SJSA1 (cell line): ENCODE data around the gene GJD3. TPM values are rescaled to one million over a fixed set of nuclear protein-coding genes. Genes with fewer than 3 reads are reported as not detected.

Source experiments
- DNase-seq, 2 experiments: peaks; one replicate each; pipeline ENCODE4 v3.0.0-alpha.2; 2015 to 2020; ENCODE audit warnings: low spot score in 2 of 2, low read depth in 1 of 2
- H3K27ac ChIP-seq: fragments of 250-450 bp; sonication (Bioruptor Pico); 2 replicates; pipeline ENCODE4 v1.5.1; 2020; ENCODE audit warnings: mild to moderate bottlenecking, moderate library complexity
- H3K27me3 ChIP-seq: fragments of 250-450 bp; sonication (Bioruptor Pico); replicated peaks from 2 replicates; pipeline ENCODE4 v1.5.1; 2020; ENCODE audit warnings: mild to moderate bottlenecking, moderate library complexity
- H3K36me3 ChIP-seq: fragments of 250-450 bp; sonication (Bioruptor Pico); 2 replicates; pipeline ENCODE4 v1.5.1; 2020; ENCODE audit warnings: mild to moderate bottlenecking
- H3K4me1 ChIP-seq: fragments of 250-450 bp; sonication (Bioruptor Pico); replicated peaks from 2 replicates; pipeline ENCODE4 v1.6.1; 2021; ENCODE audit warnings: mild to moderate bottlenecking
- H3K4me3 ChIP-seq: fragments of 250-450 bp; sonication (Bioruptor Pico); 2 replicates; pipeline ENCODE4 v1.5.1; 2020; ENCODE audit warnings: mild to moderate bottlenecking
- H3K9me3 ChIP-seq: fragments of 250-450 bp; sonication (Bioruptor Pico); replicated peaks from 2 replicates; pipeline ENCODE4 v1.5.1; 2020; ENCODE audit warnings: mild to moderate bottlenecking
- total RNA-seq: library from RNA; depleted of rRNA; stranded (reverse); fragments of >200 nt; shearing (Covaris generic); gene quantifications from 2 replicates; pipeline ENCODE4 v1.2.3, GENCODE V29; 2014

GJD3 gene
- total RNA-seq, 1 experiment from 2014 or later, result not detected

DNA sequence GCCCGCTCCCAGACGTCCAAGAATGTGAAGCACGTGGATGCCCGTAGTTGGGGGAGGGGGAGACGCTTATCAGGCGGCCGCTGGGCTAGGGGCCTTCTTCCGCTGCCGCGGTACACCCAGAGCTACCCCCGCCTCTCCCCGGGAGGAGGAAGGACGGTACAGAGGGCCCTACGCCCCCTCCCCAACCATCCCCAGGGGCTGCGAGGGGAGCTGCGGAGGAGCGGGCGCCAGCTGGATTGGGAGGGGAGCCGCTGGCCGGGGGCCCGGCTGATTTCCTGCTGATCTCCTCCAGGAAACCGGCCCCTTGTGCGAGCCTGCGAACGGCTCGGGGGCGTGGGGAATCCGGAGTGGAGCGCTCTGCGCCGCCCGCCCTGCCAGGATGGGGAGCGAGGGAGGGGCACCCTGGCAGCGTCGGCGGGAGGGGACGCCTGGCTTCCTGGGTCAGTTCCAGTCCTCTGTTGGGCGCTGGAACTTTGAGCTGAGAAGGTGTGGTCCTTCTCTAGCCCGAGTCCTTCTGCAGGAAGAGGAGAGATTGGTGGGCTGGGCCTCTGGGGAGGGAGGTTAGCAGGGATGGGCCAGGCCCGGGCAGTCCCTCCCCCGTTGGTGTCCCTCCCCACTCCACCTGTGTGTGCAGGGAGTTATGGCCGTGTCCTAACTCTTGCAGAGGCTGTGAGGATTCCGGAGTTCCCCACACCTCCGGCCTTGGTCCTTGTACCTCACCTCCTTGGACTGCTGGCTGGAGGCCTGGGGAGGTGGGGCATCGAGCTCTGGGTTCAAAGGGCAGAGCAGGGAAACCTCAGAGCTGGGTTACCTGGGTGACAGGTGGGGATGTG is 19.2 kb downstream of the GJD3 start:
- Histone ChIP-seq H3K9me3 (no peaks in the 10 kb centered on the region), H3K27ac (peak overlapping the region; percentile 24; the same call in 1 of the 2 replicates), H3K27me3 (no peaks in the 10 kb centered on the region), H3K4me1 (peaks cover 65% of the 10 kb centered on the region), H3K4me3 (no peak overlapping the region), H3K36me3 (peaks cover 81% of the 10 kb centered on the region)
- DNase-seq, result peak in 1 of 2 experiments; percentile 46

DNA sequence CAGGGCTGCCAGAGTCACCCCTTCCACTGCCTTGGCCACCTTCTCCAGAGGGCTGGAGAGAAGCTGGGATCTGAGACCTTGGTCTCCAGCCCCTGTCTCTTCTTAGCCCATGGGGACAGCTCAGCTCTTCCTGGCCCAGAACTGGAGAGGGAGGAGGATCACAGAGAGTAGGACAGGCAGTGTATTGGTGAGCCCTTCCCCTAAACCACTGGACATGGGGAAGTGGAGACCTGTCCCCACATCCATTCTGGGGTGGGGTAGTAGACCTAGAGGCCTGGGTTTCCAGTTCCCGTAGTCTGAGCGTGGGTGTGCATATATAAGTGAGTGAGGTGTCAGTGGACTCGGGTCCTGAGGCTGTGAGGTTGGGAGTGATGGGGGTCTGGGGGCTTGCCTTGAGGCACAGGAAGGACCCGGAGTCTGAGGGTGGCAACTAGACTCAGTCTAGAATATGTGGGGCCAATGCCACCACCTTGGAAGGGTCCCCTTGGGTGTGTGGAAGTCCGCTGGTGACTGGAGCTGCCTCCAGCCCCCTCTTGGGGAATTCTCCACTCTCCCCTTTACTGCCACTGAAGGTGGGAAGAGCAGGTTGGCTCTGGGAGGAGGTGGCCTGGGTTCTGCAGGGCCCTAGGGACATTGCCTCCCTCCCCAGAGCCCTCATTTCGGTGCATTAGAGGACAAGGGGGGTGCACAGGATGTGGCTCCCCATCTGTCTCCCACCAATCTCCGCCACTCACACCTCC is 19.9 kb downstream of the GJD3 start:
- Histone ChIP-seq H3K36me3 (peaks cover 81% of the 10 kb centered on the region), H3K9me3 (no peaks in the 10 kb centered on the region), H3K4me1 (peaks cover 65% of the 10 kb centered on the region), H3K27me3 (no peaks in the 10 kb centered on the region), H3K27ac (peak overlapping the region; percentile 24; the same call in 1 of the 2 replicates), H3K4me3 (no peak overlapping the region)
- DNase-seq, result no peak

DNA sequence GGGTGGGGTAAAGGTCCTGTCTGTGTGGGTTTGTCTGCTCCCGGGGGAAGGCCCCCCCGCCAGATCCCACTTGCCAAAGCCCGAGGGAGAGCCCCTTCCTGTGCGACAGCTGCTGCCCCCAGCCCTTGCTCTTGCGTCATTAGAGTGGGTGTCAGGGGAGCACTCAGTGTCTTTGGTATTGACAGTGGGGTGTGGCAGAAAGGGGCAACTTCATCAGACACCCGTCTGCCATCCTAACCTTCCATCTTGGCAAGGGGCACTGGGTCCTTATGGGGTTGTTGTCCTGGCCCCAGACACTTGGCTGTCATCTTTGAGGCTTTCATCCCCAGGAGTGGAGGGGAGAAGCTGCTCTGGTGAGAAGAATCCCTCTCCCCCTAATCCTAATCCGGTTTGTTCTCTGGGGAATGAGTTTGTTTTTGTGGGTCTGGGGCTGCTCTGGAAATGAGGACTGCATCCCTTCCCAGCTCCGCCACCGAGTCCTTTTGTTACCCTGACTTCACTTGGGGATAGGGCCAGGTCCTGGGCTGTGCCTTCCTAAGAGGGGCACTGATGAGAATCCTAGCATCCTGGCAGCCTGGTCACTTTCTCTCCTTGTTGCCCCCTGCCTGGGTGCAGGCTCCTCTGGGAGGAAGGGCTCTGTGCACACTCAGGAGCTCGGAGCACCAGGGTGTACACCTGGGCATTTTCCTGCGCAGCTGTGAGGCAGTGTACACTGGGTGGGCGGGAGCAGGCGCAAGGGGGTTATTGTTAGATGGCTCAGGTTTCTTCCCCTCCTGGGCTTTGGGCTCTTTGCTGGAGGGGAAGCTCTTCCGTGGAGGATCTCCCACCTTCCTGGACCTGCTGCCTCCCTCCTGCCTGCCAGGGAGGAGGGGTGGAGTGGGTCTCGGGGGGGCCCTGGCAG is 21.1 kb downstream of the GJD3 start:
- Histone ChIP-seq H3K9me3 (no peaks in the 10 kb centered on the region), H3K36me3 (peaks cover 81% of the 10 kb centered on the region), H3K4me1 (peaks cover 65% of the 10 kb centered on the region), H3K27me3 (no peaks in the 10 kb centered on the region), H3K27ac (no peak overlapping the region), H3K4me3 (no peak overlapping the region)
- no peak for DNase-seq

- peaks cover 65% of the 10 kb centered on the region for H3K4me1 ChIP-seq
Measured at GRCh38 chr17:40342504-40343218, 21.9 kb downstream of the GJD3 start.

GRCh38 chr17:40341808-40342503 is 22.6 kb downstream of the GJD3 start:
- Histone ChIP-seq H3K27ac (peak overlapping the region; percentile 70), H3K27me3 (no peaks in the 10 kb centered on the region), H3K9me3 (no peaks in the 10 kb centered on the region), H3K36me3 (peaks cover 85% of the 10 kb centered on the region), H3K4me3 (peak overlapping the region; percentile 34), H3K4me1 (peaks cover 61% of the 10 kb centered on the region)
- no peak for DNase-seq

More at GRCh38 chr17:40342504-40343218, 21.9 kb downstream of the GJD3 start:
- H3K27me3 ChIP-seq, result no peaks in the 10 kb centered on the region
- no peaks in the 10 kb centered on the region for H3K9me3 ChIP-seq
- no peak overlapping the region for H3K4me3 ChIP-seq
- peaks cover 81% of the 10 kb centered on the region for H3K36me3 ChIP-seq
- DNase-seq, result no peak
- no peak overlapping the region for H3K27ac ChIP-seq

GRCh38 chr17:40340880-40341807 is 23.4 kb downstream of the GJD3 start:
- H3K4me1 ChIP-seq, result peaks cover 55% of the 10 kb centered on the region
- H3K27me3 ChIP-seq, result no peaks in the 10 kb centered on the region
- H3K27ac ChIP-seq, result peak overlapping the region; percentile 70
- no peaks in the 10 kb centered on the region for H3K9me3 ChIP-seq
- peak overlapping the region; percentile 34 for H3K4me3 ChIP-seq
- DNase-seq, result peak; percentile 76 to 90
- peaks cover 89% of the 10 kb centered on the region for H3K36me3 ChIP-seq

DNA sequence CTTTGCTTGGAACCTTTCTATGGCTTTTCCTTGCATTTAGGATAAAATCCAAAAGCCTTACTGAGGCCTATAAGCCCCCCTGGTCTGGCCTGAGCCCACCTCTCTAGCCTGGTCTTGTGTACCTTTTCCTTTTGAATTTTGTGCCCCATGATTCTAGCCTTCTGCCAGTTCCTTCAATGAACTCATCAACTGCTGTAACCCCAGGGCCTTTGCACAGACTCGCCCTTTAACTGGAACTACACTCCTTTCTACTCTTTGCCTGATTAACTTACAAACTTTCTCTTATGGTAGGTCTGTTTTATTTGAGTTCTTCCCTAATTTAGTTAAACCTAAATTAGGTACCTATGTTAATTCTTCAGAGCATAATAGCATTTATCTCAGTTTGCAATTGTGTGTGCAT is 24.2 kb downstream of the GJD3 start:
- no peak overlapping the region for H3K4me3 ChIP-seq
- peaks cover 52% of the 10 kb centered on the region for H3K4me1 ChIP-seq
- peaks cover 89% of the 10 kb centered on the region for H3K36me3 ChIP-seq
- no peaks in the 10 kb centered on the region for H3K9me3 ChIP-seq
- no peak overlapping the region for H3K27ac ChIP-seq
- no peaks in the 10 kb centered on the region for H3K27me3 ChIP-seq
- no peak for DNase-seq

- Histone ChIP-seq H3K27me3 (no peaks in the 10 kb centered on the region), H3K27ac (no peak overlapping the region), H3K4me1 (peaks cover 52% of the 10 kb centered on the region), H3K4me3 (no peak overlapping the region), H3K36me3 (peaks cover 88% of the 10 kb centered on the region), H3K9me3 (no peaks in the 10 kb centered on the region)
- no peak for DNase-seq
Measured at GRCh38 chr17:40338941-40339649, 25.4 kb downstream of the GJD3 start.

DNA sequence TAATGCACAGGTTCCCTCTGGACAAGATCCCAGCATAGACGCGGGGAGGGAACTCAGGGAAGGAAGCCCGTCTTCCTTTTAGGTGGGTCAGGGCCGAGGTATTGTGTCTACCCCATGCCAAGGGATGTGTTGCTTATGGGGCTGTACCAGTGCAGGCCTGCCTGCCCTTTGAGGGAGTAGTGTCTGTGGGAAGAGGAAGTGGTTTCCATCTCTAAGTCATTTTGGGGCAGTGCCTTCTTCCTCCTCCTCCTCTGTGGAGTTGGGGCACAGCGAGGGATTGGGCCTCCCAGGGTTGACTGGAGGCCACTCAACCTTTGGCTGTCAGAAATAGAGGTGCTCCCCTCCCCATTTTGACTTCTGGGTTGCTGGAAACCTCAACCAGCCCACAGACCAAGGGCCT is 26.5 kb downstream of the GJD3 start:
- Histone ChIP-seq H3K4me1 (peaks cover 50% of the 10 kb centered on the region), H3K36me3 (peaks cover 90% of the 10 kb centered on the region), H3K27ac (no peak overlapping the region), H3K4me3 (no peak overlapping the region), H3K27me3 (no peaks in the 10 kb centered on the region), H3K9me3 (no peaks in the 10 kb centered on the region)
- no peak for DNase-seq

DNA sequence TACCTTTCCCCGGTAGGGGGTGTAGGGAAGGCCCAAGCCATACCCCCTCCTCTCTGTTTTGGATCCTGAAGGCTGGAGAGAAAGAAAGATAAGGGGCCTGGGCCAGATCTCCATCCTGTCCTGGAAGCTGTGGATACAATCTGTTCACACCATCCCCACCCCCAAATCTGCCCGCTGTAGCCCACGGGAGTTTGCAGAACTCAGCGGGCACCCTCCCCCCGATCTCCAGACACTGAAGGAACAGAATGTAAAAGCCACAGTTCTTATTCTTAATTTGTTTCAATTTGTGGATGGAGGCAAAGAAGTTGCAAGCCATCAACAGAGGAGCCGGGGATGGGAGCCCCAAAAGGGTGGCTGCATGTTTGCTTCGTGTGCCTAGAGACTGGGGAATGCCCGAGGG is 27.2 kb downstream of the GJD3 start:
- DNase-seq, result no peak
- Histone ChIP-seq H3K4me1 (peaks cover 50% of the 10 kb centered on the region), H3K27ac (no peak overlapping the region), H3K4me3 (no peak overlapping the region), H3K9me3 (no peaks in the 10 kb centered on the region), H3K27me3 (no peaks in the 10 kb centered on the region), H3K36me3 (peaks cover 90% of the 10 kb centered on the region)

DNA sequence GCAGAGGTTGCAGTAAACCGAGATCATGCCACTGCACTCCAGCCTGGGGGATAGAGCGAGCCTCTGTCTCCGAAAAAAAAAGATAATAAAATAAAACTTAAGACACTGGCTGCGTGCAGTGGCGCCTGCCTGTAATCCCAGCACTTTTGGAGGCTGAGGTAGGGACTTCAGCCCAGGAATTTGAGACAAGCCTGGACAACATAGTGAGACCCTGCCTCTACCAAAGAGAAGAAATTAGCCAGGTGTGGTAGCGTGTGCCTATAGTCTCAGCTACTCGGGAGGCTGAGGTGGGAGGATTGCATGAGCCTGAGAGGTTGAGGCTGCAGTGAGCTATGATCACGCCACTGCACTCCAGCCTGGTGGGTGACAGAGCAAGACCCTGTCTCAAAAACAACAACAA is 28.9 kb downstream of the GJD3 start:
- H3K27me3 ChIP-seq, result no peaks in the 10 kb centered on the region
- H3K36me3 ChIP-seq, result peaks cover 96% of the 10 kb centered on the region
- no peak for DNase-seq
- H3K9me3 ChIP-seq, result no peaks in the 10 kb centered on the region
- no peak overlapping the region for H3K4me3 ChIP-seq
- 0 out of 2 replicates have a peak overlapping the region, but pooled peaks have one; percentile 32 for H3K27ac ChIP-seq
- peaks cover 52% of the 10 kb centered on the region for H3K4me1 ChIP-seq
